ENCODE results near the gene TMED9. TPM values are rescaled to one million over a fixed set of nuclear protein-coding genes. Genes with fewer than 3 reads are reported as not detected.

The TMED9 gene
- total and polyA plus RNA-seq, 9 of the 15 experiments (the other 6 are each of a cell fraction or from before 2014, with no cell fraction given): 43.7 to 301 (median 90.0) TPM

- TF ChIP-seq TEAD4 (IDR thresholded peaks at IDR 0.05; ENCODE audit: low read length): 0 out of 2 replicates have a peak, but pooled peaks have one; percentile 26
- no peak; the same call in 1 of the 2 replicates for TF ChIP-seq TEAD4 (CRISPR knock-in tag; IDR thresholded peaks at IDR 0.05; ENCODE audit: borderline replicate concordance)
- peak; percentile 40; the same call in 1 of the 2 replicates for TF ChIP-seq E2F1 (CRISPR knock-in tag; IDR thresholded peaks at IDR 0.05)
- TF ChIP-seq FOXP1 (CRISPR knock-in tag; IDR thresholded peaks at IDR 0.05): 0 out of 2 replicates have a peak, but pooled peaks have one; percentile 21
- TF ChIP-seq DIDO1 (tag; IDR thresholded peaks at IDR 0.05; ENCODE audit: low read depth): no peak
- no peak for TF ChIP-seq ID3 (CRISPR knock-in tag; IDR thresholded peaks at IDR 0.05)
- 0 out of 2 replicates have a peak, but pooled peaks have one; percentile 37 for TF ChIP-seq ID3 (tag; IDR thresholded peaks at IDR 0.05)
- peak; percentile 35 for TF ChIP-seq TBP (optimal IDR thresholded peaks at IDR 0.05; ENCODE audit: low read depth, low read length)
- peak; percentile 60 for TF ChIP-seq CREM (IDR thresholded peaks at IDR 0.05; ENCODE audit: low read depth)
- TF ChIP-seq DMBX1 (CRISPR knock-in tag; IDR thresholded peaks at IDR 0.05; ENCODE audit: borderline replicate concordance): 0 out of 2 replicates have a peak, but pooled peaks have one; percentile 48
- TF ChIP-seq NFIX (CRISPR knock-in tag; IDR thresholded peaks at IDR 0.05; ENCODE audit: low read depth): no peak
- TF ChIP-seq ZNF639 (CRISPR knock-in tag; conservative IDR thresholded peaks at IDR 0.05 in 1 of 2, IDR thresholded peaks at IDR 0.05 in 1 of 2): peak in 1 of 2 experiments; percentile 97; a peak in 2 of 4 replicates
- TF ChIP-seq CHD2 (IDR thresholded peaks at IDR 0.05; ENCODE audit: low read depth, low read length): no peak; the same call in 1 of the 2 replicates
- TF ChIP-seq TFAP4 (CRISPR knock-in tag; IDR thresholded peaks at IDR 0.05; ENCODE audit: borderline replicate concordance): peak; percentile 69; the same call in 1 of the 2 replicates
- peak; percentile 69; the same call in 1 of the 2 replicates for TF ChIP-seq ADNP (tag; IDR thresholded peaks at IDR 0.05)
- 0 out of 2 replicates have a peak, but pooled peaks have one; percentile 27 for TF ChIP-seq ZBTB17 (CRISPR knock-in tag; IDR thresholded peaks at IDR 0.05)
- no peak for TF ChIP-seq HINFP (tag; conservative IDR thresholded peaks at IDR 0.05; ENCODE audit: low read depth)
- peak; percentile 90 for TF ChIP-seq CHD4 (IDR thresholded peaks at IDR 0.05; ENCODE audit: insufficient read depth, insufficient replicate concordance, low read depth, low read length, poor library complexity, severe bottlenecking)
- no peak for TF ChIP-seq ZNF507 (tag; conservative IDR thresholded peaks at IDR 0.05)
- peak in 1 of 2 experiments; percentile 67; a peak in 2 of 4 replicates for TF ChIP-seq HDAC1 (IDR thresholded peaks at IDR 0.05)
- TF ChIP-seq GABPB1 (CRISPR knock-in tag; IDR thresholded peaks at IDR 0.05): peak; percentile 31; the same call in 1 of the 2 replicates
Measured at GRCh38 chr5:177554474-177555111, 37.4 kb upstream of the TMED9 start, which contains the start of gene FAM193B (continued).

All from K562 (cell line).